Ramos (cell line): ENCODE data around the gene OAT.

Experiments
- in situ Hi-C: fragments of 300-500 bp; cut with MboI; formaldehyde crosslinking; loops from one replicate; pipeline ENCODE4 v1.14.3; 2022; ENCODE audit warnings: low sequenced_read_pairs; ENCODE audit not compliant: unreplicated experiment

The OAT gene

DNA sequence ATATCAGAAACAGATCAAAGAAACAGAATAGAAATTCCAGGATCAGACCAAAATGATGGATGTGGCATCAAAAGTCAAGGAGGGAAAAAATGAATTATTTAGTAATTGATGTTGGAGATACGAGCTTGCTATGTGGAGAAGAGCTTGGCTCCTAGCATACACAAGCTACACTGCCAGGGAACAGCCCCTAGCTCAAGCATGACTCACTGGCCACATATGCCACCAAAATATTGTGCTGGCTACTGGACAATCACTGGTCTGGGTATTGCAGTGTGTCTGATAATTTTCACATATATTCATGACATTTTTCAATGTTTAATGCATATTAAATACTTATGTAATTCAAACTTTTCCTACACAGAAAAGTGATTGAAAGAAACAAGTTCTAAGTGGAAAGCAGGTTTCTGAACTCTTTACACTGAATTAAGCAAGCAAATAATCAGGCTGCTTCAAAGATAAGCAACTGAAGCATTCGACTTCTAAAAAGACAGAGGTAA, 59.3 kb downstream of the OAT start:
- in situ Hi-C loops: no loop called here

- in situ Hi-C loops: no loop called here
Measured at GRCh38 chr10:124357561-124357885, 61.2 kb downstream of the OAT start.

- in situ Hi-C loops: no loop called here
Measured at GRCh38 chr10:124356701-124357560, 61.8 kb downstream of the OAT start.

DNA sequence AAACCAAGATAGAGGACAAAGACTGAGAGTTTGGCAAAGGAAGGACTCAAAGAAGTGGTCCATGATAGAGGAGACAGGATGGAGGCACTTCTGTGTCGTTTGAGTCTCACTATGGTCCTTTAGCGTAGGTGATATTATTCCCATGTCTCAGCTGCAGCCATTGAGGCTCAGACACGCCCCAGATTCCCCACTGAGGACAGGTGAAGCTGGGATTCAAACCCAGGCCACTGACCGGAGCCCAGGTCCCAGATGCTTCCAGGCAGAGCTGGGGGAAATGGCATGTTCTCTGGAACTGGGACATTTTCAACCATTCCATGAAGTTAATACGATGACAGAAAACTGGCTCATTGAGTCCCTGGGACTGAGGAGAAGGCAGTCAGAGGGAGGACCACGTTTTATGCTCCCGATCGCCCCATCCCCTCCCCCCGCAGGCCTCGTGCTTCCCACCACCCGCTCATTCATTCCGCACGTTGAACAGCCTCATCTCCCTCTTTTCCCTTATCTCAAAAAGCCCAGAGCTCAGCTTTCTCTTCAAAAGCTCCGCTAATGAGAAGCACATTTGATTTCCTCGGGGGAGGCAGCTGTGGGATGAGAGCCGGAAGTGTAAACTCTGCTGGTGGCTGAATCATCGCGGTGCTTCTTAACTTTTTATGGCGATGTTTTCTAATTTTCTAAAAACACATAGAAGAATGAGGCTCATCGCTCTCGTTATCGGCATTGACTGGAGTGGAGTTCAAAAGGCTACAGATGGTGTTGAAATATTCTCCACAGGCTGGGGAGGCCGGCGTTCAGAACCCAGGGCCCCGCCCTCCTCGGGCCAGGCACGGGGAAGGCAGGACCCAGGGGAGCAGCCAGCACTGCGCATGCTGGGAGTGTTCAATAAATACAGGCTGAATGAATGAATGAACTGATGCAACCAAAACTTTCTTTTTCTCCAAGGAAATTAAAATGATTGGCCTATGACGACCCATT, 64.0 kb downstream of the OAT start:
- in situ Hi-C loops: no loop called here

GRCh38 chr10:124353896-124354295, 64.8 kb downstream of the OAT start:
- in situ Hi-C loops: no loop called here

GRCh38 chr10:124353091-124353815, 65.5 kb downstream of the OAT start:
- in situ Hi-C loops: no loop called here

DNA sequence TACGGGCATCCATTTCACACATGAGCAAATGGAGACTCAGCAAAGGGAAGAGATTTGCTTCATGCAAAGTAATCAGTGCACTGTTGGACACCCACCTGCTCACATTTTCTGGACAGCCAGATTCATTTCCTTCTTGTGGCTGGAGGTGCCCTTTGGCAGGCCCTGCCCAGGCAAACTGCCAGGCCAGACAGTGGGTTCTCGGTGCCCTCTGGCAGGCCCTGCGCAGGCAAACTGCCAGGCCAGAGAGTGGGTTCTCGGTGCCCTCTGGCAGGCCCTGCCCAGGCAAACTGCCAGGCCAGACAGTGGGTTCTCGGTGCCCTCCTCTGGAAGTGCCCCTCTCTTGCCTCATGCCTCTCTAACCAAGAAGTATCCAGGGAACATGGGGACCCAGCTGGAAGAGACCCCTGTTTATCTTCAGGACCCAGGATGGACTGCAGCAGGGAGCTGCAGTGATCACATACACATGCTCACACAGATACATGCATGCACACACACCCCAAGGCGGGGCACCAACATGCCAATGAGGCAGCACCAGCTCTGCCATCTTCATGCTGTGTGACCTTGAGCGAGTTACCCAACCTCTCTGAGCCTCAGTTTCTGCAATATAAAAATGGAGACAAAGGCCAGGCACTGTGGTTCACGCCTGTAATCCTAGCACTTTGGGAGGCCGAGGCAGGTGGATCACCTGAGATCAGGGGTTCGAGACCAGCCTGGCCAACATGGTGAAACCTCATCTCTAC, 67.1 kb downstream of the OAT start:
- in situ Hi-C loops: no loop called here

DNA sequence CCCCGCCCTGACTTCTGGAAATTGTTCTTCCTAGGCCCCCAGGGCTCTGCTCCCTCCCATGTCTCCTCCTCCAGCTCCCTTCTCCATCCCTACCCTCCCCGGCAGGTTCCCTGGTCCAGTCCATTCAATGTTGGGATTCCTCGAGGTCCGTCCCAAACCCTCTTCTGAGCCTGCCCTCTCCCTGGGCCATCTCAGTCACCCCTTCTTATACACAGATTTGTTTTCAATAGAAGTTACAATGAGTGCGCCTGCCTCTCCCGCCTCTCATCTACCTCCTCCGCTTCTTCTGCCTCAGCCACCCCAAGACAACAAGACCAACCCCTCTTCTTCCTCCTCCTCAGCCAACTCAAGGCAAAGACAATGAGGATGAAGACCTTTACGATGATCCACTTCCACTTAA, 67.9 kb downstream of the OAT start:
- in situ Hi-C loops: no loop called here

DNA sequence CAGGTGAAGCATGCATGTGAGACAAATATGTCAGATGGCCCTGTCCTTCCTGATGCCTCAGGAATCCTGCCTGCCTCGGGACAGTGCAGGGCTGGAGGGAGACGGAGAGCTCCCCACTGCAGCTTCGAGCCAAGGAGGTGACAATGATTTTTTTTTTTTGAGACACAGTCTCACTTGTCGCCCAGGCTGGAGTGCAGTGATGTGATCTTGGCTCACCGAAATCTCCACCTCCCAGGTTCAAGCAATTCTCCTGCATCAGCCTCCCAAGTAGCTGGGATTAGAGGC, 68.8 kb downstream of the OAT start:
- in situ Hi-C loops: no loop called here

GRCh38 chr10:124349231-124349995, 69.3 kb downstream of the OAT start:
- in situ Hi-C loops: no loop called here

DNA sequence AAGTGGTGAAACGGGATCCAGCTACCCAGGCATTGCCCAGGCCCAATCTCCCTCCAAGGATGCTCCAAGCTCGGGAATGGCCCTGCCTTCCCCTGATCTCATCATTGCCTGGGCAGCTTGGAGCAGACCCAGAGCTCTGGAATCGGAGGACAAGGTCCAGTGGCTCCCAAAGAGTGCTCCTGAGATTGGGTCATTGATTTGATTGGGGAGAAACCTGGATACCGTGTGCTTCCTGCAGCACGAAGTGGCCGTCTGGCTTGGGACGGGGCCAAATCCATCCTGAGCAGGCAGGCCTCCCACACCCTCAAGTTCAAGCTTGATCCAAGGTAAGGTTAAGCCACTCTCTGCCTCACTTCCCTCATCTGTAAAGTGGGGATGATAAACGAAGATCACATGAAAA, 69.9 kb downstream of the OAT start:
- in situ Hi-C loops: no loop called here

GRCh38 chr10:124347956-124348355, 70.8 kb downstream of the OAT start:
- in situ Hi-C loops: no loop called here
